ENCODE results near the gene RTP3. TPM values are rescaled to one million over a fixed set of nuclear protein-coding genes. Genes with fewer than 3 reads are reported as not detected.

Gene RTP3
- total and polyA plus RNA-seq, 2 donors (not counting 1 experiment from before 2014, with no cell fraction given): not detected

DNA sequence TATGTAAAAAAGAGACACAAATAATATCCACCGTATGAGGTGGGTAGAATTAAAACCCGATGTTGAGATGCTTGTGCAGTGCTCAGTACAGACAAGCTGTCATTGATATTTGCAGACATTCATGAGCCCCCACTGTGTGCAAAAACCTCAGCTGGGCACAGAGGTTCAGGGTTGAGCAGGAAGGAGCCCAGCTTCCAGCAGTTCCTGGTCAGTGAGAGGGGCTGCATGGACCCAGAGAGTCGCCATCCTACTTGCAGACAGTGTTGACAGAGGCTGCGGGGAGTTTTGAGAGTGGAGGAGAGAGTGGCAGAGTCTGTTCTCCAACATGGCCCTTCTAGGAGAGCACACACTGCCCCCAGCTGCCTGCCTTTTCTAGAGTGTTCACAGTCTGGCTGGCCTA lies 26.9 kb upstream of the RTP3 start:
- Histone ChIP-seq H3K4me2 (replicated peaks; ENCODE audit: low read depth, low read length, poor library complexity, severe bottlenecking) (no peak overlapping the region), H3K4me1 (ENCODE audit: control insufficient read depth in 2 of 2, insufficient read depth in 2 of 2, low read length in 2 of 2) (no peaks in the 10 kb centered on the region), H3K79me2 (ENCODE audit: control insufficient read depth, insufficient read depth, low read length) (no peaks in the 10 kb centered on the region), H3K27ac (ENCODE audit: low read length in 2 of 2) (no peak overlapping the region), H4K20me1 (ENCODE audit: control insufficient read depth, insufficient read depth, low read length, poor library complexity, severe bottlenecking) (no peaks in the 10 kb centered on the region), H3K27me3 (replicated peaks in 1 of 4; ENCODE audit: control extremely low read depth in 1 of 4, control insufficient read depth in 3 of 4, insufficient read depth in 4 of 4, low read length in 3 of 4) (peaks cover 0 to 4% (median 0%) of the 10 kb centered on the region in 4 experiments), H3K9me3 (ENCODE audit: control extremely low read depth in 1 of 3, control insufficient read depth in 2 of 3, insufficient read depth in 1 of 3, low read length in 2 of 3) (no peaks in the 10 kb centered on the region), H3K4me3 (ENCODE audit: control extremely low read depth in 1 of 5, extremely low read depth in 1 of 5, insufficient read depth in 1 of 5, low read depth in 2 of 5, low read length in 4 of 5) (no peak overlapping the region), H3K36me3 (replicated peaks in 1 of 2; ENCODE audit: control extremely low read depth in 1 of 2, control insufficient read depth in 1 of 2, extremely low read depth in 1 of 2, insufficient read depth in 2 of 2, low read length in 1 of 2) (no peaks in the 10 kb centered on the region), H2AFZ (ENCODE audit: insufficient read depth, low read depth, low read length, poor library complexity, severe bottlenecking) (no peak overlapping the region), H3K9ac (ENCODE audit: low read length) (no peak overlapping the region)
- no peak for TF ChIP-seq EZH2 (IDR thresholded peaks at IDR 0.05; ENCODE audit: borderline replicate concordance, insufficient read depth, low read depth, low read length, poor library complexity, severe bottlenecking)
- no peak for TF ChIP-seq CTCF (IDR thresholded peaks at IDR 0.05)
- ATAC-seq (ENCODE audit: low read depth) (no peak), DNase-seq (no peak)
- Mint-ChIP-seq H3K4me1 (no peaks in the 10 kb centered on the region), H3K27me3 (peaks cover 26% of the 10 kb centered on the region), H3K4me3 (no peak overlapping the region), H3K9me3 (ENCODE audit: insufficient read depth) (no peaks in the 10 kb centered on the region), H3K27ac (no peak overlapping the region)
- ChIA-PET CTCF (no interaction called here), POLR2A (no interaction called here)
- 93% methylated on average over 4 of the region's 4 CpGs for WGBS (ENCODE audit: insufficient coverage)
- intact Hi-C loops (cut with micrococcal nuclease): no loop called here

- WGBS (ENCODE audit: insufficient coverage): 100% methylated on average over 1 of the region's 5 CpGs
- no peaks in the 10 kb centered on the region for H3K4me1 Mint-ChIP-seq
- intact Hi-C loops (cut with micrococcal nuclease): no loop called here
- CTCF ChIA-PET: interaction anchor here (2.1 kb wide), 1 partner anchor 17 kb away, joined by 7 read pairs; no protein-coding TSS in a partner anchor
- H4K20me1 ChIP-seq (ENCODE audit: control insufficient read depth, insufficient read depth, low read length, poor library complexity, severe bottlenecking): no peaks in the 10 kb centered on the region
- TF ChIP-seq EZH2 (IDR thresholded peaks at IDR 0.05; ENCODE audit: borderline replicate concordance, insufficient read depth, low read depth, low read length, poor library complexity, severe bottlenecking) (no peak), CTCF (IDR thresholded peaks at IDR 0.05) (no peak)
- peaks cover 0 to 4% (median 0%) of the 10 kb centered on the region in 4 experiments for H3K27me3 ChIP-seq (replicated peaks in 1 of 4; ENCODE audit: control extremely low read depth in 1 of 4, control insufficient read depth in 3 of 4, insufficient read depth in 4 of 4, low read length in 3 of 4)
- no peaks in the 10 kb centered on the region for H3K9me3 Mint-ChIP-seq (ENCODE audit: insufficient read depth)
- no peak overlapping the region for H3K4me3 ChIP-seq (ENCODE audit: control extremely low read depth in 1 of 5, extremely low read depth in 1 of 5, insufficient read depth in 1 of 5, low read depth in 2 of 5, low read length in 4 of 5)
- H2AFZ ChIP-seq (ENCODE audit: insufficient read depth, low read depth, low read length, poor library complexity, severe bottlenecking): no peak overlapping the region
- H3K27me3 Mint-ChIP-seq: peaks cover 23% of the 10 kb centered on the region
- no peaks in the 10 kb centered on the region for H3K79me2 ChIP-seq (ENCODE audit: control insufficient read depth, insufficient read depth, low read length)
- no peak overlapping the region for H3K27ac Mint-ChIP-seq
- H3K4me2 ChIP-seq (replicated peaks; ENCODE audit: low read depth, low read length, poor library complexity, severe bottlenecking): no peak overlapping the region
- H3K4me1 ChIP-seq (ENCODE audit: control insufficient read depth in 2 of 2, insufficient read depth in 2 of 2, low read length in 2 of 2): no peaks in the 10 kb centered on the region
- no peaks in the 10 kb centered on the region for H3K36me3 ChIP-seq (replicated peaks in 1 of 2; ENCODE audit: control extremely low read depth in 1 of 2, control insufficient read depth in 1 of 2, extremely low read depth in 1 of 2, insufficient read depth in 2 of 2, low read length in 1 of 2)
- POLR2A ChIA-PET: no interaction called here
- H3K4me3 Mint-ChIP-seq: no peak overlapping the region
- DNase-seq (no peak), ATAC-seq (ENCODE audit: low read depth) (no peak)
- H3K9me3 ChIP-seq (ENCODE audit: control extremely low read depth in 1 of 3, control insufficient read depth in 2 of 3, insufficient read depth in 1 of 3, low read length in 2 of 3): no peaks in the 10 kb centered on the region
- no peak overlapping the region for H3K27ac ChIP-seq (ENCODE audit: low read length in 2 of 2)
- H3K9ac ChIP-seq (ENCODE audit: low read length): no peak overlapping the region
Measured at GRCh38 chr3:46471371-46471914, 26.3 kb upstream of the RTP3 start.

Measured in B cell (primary cell).